BE2C (cell line): ENCODE data around the gene VPS52. TPM values are rescaled to one million over a fixed set of nuclear protein-coding genes. Genes with fewer than 3 reads are reported as not detected.
A peak's percentile ranks its signal among the peaks of the same experiment; 100 is the strongest.

Experiments
- DNase-seq: peaks from one replicate; pipeline ENCODE4 v3.0.0-alpha.2; 2020
- H3K27me3 ChIP-seq: fragments of 250-450 bp; sonication (Bioruptor Pico); 2 replicates; pipeline ENCODE4 v1.5.1; 2020; ENCODE audit warnings: mild to moderate bottlenecking
- H3K36me3 ChIP-seq: fragments of 250-450 bp; sonication (Bioruptor Pico); 2 replicates; pipeline ENCODE4 v1.5.1; 2020; ENCODE audit warnings: mild to moderate bottlenecking
- H3K4me1 ChIP-seq: fragments of 250-450 bp; sonication (Bioruptor Pico); 2 replicates; pipeline ENCODE4 v1.5.1; 2020
- H3K4me3 ChIP-seq: 2 replicates; pipeline ENCODE4 v1.5.1; 2011; ENCODE audit warnings: low read depth, low read length
- H3K9me3 ChIP-seq: fragments of 250-450 bp; sonication (Bioruptor Pico); 2 replicates; pipeline ENCODE4 v1.5.1; 2020
- polyA plus RNA-seq: library from polyadenylated mRNA; unstranded; fragments of >200 nt; gene quantifications from one replicate; pipeline ENCODE4 v1.2.1, GENCODE V29; 2012; ENCODE audit warnings: low read depth, missing spikeins; ENCODE audit not compliant: insufficient read length, insufficient read depth
- TF ChIP-seq, protein P1 (sequence below): IDR thresholded peaks from 2 replicates; pipeline ENCODE4 v1.5.1; 2012; ENCODE audit warnings: mild to moderate bottlenecking, low read depth, low read length

Gene VPS52, protein sequence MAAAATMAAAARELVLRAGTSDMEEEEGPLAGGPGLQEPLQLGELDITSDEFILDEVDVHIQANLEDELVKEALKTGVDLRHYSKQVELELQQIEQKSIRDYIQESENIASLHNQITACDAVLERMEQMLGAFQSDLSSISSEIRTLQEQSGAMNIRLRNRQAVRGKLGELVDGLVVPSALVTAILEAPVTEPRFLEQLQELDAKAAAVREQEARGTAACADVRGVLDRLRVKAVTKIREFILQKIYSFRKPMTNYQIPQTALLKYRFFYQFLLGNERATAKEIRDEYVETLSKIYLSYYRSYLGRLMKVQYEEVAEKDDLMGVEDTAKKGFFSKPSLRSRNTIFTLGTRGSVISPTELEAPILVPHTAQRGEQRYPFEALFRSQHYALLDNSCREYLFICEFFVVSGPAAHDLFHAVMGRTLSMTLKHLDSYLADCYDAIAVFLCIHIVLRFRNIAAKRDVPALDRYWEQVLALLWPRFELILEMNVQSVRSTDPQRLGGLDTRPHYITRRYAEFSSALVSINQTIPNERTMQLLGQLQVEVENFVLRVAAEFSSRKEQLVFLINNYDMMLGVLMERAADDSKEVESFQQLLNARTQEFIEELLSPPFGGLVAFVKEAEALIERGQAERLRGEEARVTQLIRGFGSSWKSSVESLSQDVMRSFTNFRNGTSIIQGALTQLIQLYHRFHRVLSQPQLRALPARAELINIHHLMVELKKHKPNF
- 64.9 TPM for polyA plus RNA-seq

DNA sequence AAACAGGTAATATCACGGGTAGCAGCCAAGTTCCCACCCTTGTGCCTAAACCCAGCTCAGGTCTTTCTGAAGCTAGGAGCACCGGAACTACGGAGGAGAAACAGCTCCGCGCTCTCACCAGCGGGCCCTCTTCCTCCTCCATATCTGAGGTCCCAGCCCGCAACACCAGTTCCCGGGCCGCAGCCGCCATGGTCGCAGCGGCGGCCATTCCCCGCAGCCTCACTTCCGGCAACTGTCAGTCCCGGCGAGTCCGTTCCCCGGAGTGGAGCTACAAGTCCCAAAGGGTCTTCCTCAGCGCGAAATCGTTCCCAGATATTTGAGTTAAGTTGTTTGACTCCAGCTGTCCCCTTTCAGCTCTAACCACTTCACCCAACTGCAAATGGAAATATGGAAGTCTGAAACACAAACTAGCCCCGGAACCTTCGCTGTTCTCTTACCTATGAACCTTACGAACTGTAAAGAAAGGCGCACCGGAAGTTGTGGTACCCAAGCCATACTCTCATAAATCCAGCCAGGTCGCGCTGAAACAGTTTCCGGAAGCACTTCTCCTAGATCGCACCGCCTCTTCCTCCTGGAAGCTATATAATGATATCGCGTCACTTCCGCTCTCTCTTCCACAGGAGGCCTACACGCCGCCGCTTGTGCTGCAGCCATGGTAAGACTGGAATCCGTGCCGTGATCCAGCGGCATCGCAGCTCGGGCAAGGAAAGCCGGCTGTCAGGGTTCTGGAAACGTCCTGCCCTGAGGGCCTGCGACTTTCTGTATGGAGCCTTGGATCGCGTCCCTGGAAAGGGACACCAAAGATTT is at the start of gene VPS52, which contains the start of gene RPS18:
Gene VPS52, minus strand, starts transcription at position 409 of the 807 bp plus-strand sequence. Its CDS starts 201 bp downstream, at position 208.
Gene RPS18, plus strand, starts transcription at position 608 of the 807 bp plus-strand sequence. Its CDS starts 45 bp downstream, at position 653.
- Histone ChIP-seq H3K36me3 (peaks cover 61% of the 10 kb centered on the region), H3K9me3 (no peaks in the 10 kb centered on the region), H3K27me3 (no peaks in the 10 kb centered on the region), H3K4me3 (peak within 1 kb of the TSS; percentile 92), H3K4me1 (no peaks in the 10 kb centered on the region)
- TF ChIP-seq, protein P1, sequence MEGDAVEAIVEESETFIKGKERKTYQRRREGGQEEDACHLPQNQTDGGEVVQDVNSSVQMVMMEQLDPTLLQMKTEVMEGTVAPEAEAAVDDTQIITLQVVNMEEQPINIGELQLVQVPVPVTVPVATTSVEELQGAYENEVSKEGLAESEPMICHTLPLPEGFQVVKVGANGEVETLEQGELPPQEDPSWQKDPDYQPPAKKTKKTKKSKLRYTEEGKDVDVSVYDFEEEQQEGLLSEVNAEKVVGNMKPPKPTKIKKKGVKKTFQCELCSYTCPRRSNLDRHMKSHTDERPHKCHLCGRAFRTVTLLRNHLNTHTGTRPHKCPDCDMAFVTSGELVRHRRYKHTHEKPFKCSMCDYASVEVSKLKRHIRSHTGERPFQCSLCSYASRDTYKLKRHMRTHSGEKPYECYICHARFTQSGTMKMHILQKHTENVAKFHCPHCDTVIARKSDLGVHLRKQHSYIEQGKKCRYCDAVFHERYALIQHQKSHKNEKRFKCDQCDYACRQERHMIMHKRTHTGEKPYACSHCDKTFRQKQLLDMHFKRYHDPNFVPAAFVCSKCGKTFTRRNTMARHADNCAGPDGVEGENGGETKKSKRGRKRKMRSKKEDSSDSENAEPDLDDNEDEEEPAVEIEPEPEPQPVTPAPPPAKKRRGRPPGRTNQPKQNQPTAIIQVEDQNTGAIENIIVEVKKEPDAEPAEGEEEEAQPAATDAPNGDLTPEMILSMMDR = no peak
- peak; percentile 94 for DNase-seq

DNA sequence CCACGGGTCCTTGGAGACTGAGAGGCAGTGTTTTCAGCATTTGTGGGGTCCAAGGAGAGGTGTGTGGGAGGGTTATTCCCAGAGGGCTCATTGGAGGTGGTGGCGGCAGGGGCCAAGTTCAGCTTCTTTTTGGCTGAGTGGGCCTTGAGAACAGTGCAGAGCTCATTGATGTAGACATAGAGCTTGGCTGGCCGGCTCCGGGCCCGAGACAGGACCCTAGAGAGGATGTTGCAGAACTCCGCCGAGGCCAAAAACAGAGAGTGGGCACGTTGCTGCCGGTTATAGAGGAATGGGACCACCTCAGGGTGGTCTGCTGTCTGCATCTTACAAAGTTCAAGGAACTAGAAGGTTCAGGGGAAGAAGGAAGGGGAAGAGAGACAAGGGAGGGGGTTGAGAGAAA is 49.6 kb upstream of the VPS52 start:
- no peak for DNase-seq
- H3K27me3 ChIP-seq = no peaks in the 10 kb centered on the region
- TF ChIP-seq, protein P1 = no peak
- no peaks in the 10 kb centered on the region for H3K4me1 ChIP-seq
- no peak overlapping the region for H3K4me3 ChIP-seq
- H3K36me3 ChIP-seq = peaks cover 30% of the 10 kb centered on the region
- H3K9me3 ChIP-seq = no peaks in the 10 kb centered on the region

DNA sequence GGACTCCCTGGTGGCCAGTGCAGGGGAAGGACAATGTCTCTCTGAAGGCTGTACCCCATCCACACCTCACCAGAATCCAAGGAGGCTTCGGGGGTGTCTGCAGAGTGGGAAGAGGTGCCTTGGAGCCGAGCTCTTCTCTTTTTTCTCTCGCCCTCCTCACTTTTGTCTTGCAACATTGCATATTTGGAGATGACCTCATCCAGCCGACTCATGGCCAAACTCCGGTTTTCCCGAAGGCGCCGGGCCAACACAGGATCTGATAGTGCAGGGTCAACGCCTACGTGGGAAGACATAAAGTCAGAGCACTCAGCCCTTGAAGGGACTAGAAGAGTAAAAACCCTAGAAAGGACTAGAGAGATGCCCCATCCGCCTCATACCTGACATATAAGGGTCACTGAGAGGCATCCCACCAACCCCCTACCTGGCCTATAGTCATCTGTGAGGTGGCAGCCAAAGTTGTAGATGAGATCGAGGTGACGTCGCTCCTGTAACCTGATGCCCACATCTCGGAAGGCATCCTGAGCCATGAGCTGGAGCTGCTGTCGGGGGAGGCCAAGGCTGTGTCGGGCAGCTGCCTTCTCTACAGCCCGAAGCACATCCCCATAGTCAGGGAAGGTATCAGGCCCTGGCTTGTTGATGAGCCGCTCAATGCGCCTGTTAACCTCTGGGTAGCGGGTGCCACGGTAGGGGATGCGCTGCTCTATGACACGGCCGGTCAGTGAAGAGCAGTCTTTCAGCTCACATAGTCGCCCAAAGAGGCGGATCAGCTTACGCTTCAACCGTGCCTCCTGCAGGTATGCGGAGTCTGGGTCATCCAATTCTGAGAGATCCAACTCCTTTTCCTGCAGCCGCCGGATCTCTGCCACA is 48.9 kb upstream of the VPS52 start:
- no peak for DNase-seq
- TF ChIP-seq, protein P1 = no peak
- Histone ChIP-seq H3K9me3 (no peaks in the 10 kb centered on the region), H3K4me1 (no peaks in the 10 kb centered on the region), H3K27me3 (no peaks in the 10 kb centered on the region), H3K4me3 (no peak overlapping the region), H3K36me3 (peaks cover 30% of the 10 kb centered on the region)

DNA sequence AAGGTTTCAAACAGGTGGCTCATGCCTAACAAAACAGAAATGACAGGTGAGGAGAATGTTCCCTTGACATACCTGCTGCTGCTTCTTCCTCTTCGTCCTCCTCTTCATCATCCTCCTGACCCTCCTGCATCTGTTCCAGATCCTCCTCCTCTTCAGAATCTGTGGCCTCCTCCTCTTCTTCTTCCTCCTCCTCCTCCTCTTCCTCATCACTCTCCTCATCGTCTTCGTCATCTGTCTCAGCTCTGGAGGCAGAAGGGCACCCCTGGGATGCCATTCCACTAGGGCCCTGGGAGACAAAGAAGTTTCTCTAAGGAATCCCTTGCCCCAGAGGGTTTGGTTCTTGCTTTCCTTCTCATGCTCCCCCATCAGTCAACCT is 48.3 kb upstream of the VPS52 start:
- DNase-seq = no peak
- H3K27me3 ChIP-seq = no peaks in the 10 kb centered on the region
- peaks cover 30% of the 10 kb centered on the region for H3K36me3 ChIP-seq
- no peak overlapping the region for H3K4me3 ChIP-seq
- no peaks in the 10 kb centered on the region for H3K9me3 ChIP-seq
- TF ChIP-seq, protein P1 = no peak
- no peaks in the 10 kb centered on the region for H3K4me1 ChIP-seq

DNA sequence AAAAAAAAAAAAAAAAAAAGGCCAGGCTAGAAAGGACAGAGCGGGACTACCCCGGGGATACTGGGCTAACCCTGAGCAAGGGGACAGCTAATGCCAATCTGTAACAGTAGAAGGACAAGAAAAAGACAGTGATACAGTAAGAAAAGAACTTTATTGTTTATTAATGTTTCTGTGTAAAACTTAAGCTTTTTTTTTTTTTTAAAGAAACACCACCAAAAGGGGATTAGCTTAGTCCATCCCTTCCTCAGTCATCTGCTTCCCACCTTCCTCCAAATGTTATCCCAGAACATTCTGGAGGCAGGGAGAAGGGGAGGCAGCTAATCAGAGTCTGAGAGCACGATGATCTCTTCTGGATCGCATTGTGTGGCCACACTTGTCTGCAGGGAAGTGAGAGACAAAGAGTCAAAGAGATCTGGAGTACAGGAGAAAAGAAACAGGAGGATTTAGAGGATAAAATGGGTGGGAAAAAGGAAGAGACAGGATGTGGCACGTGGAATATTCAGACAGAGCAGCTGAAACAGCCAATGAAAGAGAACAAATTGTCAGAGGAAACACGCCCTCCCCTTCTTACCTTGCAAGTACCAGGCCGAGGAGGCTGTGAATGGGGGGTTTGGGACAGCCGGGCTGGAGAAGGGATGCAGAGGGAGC is 46.9 kb upstream of the VPS52 start:
- TF ChIP-seq, protein P1 = no peak
- Histone ChIP-seq H3K36me3 (peaks cover 30% of the 10 kb centered on the region), H3K4me1 (peaks cover 3% of the 10 kb centered on the region; the same call in 1 of the 2 replicates), H3K9me3 (no peaks in the 10 kb centered on the region), H3K4me3 (peak overlapping the region; percentile 69), H3K27me3 (no peaks in the 10 kb centered on the region)
- DNase-seq = no peak
